Measurements from ENCODE around the gene PARP14. TPM values are rescaled to one million over a fixed set of nuclear protein-coding genes. Genes with fewer than 3 reads are reported as not detected.

PARP14 gene
- total and polyA plus RNA-seq, 2 experiments from 2014 or later, result 8.5 to 33.1 TPM

GRCh38 chr3:122719273-122719921 lies 38.8 kb downstream of the PARP14 start:
- Histone ChIP-seq H3K27me3 (no peaks in the 10 kb centered on the region), H3K4me3 (no peak overlapping the region), H3K79me2 (no peaks in the 10 kb centered on the region), H3K27ac (no peak overlapping the region), H3K9me3 (ENCODE audit: low read depth) (no peaks in the 10 kb centered on the region), H4K20me1 (ENCODE audit: insufficient read depth, poor library complexity, severe bottlenecking) (no peaks in the 10 kb centered on the region), H3K9me2 (replicated peaks; ENCODE audit: insufficient read depth) (no peaks in the 10 kb centered on the region), H2AFZ (no peak overlapping the region), H3K4me2 (no peak overlapping the region), H3K36me3 (replicated peaks; ENCODE audit: insufficient read depth, low read depth) (no peaks in the 10 kb centered on the region), H3K4me1 (ENCODE audit: insufficient read depth) (no peaks in the 10 kb centered on the region)
- TF ChIP-seq EZH2phosphoT487 (IDR thresholded peaks at IDR 0.05; ENCODE audit: low read depth, severe bottlenecking, unreplicated experiment), result no peak
- TF ChIP-seq CTCF (IDR thresholded peaks at IDR 0.05; ENCODE audit: poor library complexity), result no peak
- no peak for TF ChIP-seq EZH2 (IDR thresholded peaks at IDR 0.05; ENCODE audit: borderline replicate concordance)
- WGBS (ENCODE audit: low lambda C conversion rate, missing lambda C conversion rate), result 62% methylated on average over 3 of the region's 3 CpGs
- DNase-seq (ENCODE audit: low spot score), result no peak

- Histone ChIP-seq H3K79me2 (no peaks in the 10 kb centered on the region), H3K27me3 (no peaks in the 10 kb centered on the region), H3K4me3 (no peak overlapping the region), H3K9me3 (ENCODE audit: low read depth) (no peaks in the 10 kb centered on the region), H4K20me1 (ENCODE audit: insufficient read depth, poor library complexity, severe bottlenecking) (no peaks in the 10 kb centered on the region), H3K4me2 (no peak overlapping the region), H3K27ac (no peak overlapping the region), H3K36me3 (replicated peaks; ENCODE audit: insufficient read depth, low read depth) (no peaks in the 10 kb centered on the region), H3K4me1 (ENCODE audit: insufficient read depth) (no peaks in the 10 kb centered on the region), H2AFZ (no peak overlapping the region), H3K9me2 (replicated peaks; ENCODE audit: insufficient read depth) (no peaks in the 10 kb centered on the region)
- no peak for DNase-seq (ENCODE audit: low spot score)
- no peak for TF ChIP-seq EZH2phosphoT487 (IDR thresholded peaks at IDR 0.05; ENCODE audit: low read depth, severe bottlenecking, unreplicated experiment)
- TF ChIP-seq CTCF (IDR thresholded peaks at IDR 0.05; ENCODE audit: poor library complexity), result no peak
- TF ChIP-seq EZH2 (IDR thresholded peaks at IDR 0.05; ENCODE audit: borderline replicate concordance), result no peak
- WGBS (ENCODE audit: low lambda C conversion rate, missing lambda C conversion rate), result 98% methylated on average over 19 of the region's 20 CpGs
Observed at GRCh38 chr3:122725106-122725505, 44.5 kb downstream of the PARP14 start.

- no peaks in the 10 kb centered on the region for H3K36me3 ChIP-seq (replicated peaks; ENCODE audit: insufficient read depth, low read depth)
- WGBS (ENCODE audit: low lambda C conversion rate, missing lambda C conversion rate), result 99% methylated on average over 3 of the region's 3 CpGs
- TF ChIP-seq EZH2phosphoT487 (IDR thresholded peaks at IDR 0.05; ENCODE audit: low read depth, severe bottlenecking, unreplicated experiment) (no peak), EZH2 (IDR thresholded peaks at IDR 0.05; ENCODE audit: borderline replicate concordance) (no peak), CTCF (IDR thresholded peaks at IDR 0.05; ENCODE audit: poor library complexity) (no peak)
- H3K4me3 ChIP-seq, result no peak overlapping the region
- no peak overlapping the region for H2AFZ ChIP-seq
- no peaks in the 10 kb centered on the region for H3K27me3 ChIP-seq
- DNase-seq (ENCODE audit: low spot score), result no peak
- H4K20me1 ChIP-seq (ENCODE audit: insufficient read depth, poor library complexity, severe bottlenecking), result no peaks in the 10 kb centered on the region
- no peaks in the 10 kb centered on the region for H3K4me1 ChIP-seq (ENCODE audit: insufficient read depth)
- H3K27ac ChIP-seq, result no peak overlapping the region
- H3K9me2 ChIP-seq (replicated peaks; ENCODE audit: insufficient read depth), result no peaks in the 10 kb centered on the region
- no peak overlapping the region for H3K4me2 ChIP-seq
- no peaks in the 10 kb centered on the region for H3K79me2 ChIP-seq
- no peaks in the 10 kb centered on the region for H3K9me3 ChIP-seq (ENCODE audit: low read depth)
Observed at GRCh38 chr3:122727294-122727693, 46.7 kb downstream of the PARP14 start.

All from hepatocyte (in vitro differentiated cells).